Body of pancreas (tissue), 4 donors: ENCODE results near the gene GRID2.

ENCODE experiments used
- CTCF ChIP-seq, 7 experiments: fragments of 450-650 bp in 4 of 7; fragments of 200-600 bp in 3 of 7; sonication (generic) in 3 of 7; IDR thresholded peaks; one replicate each; pipeline ENCODE4 v1.5.1; 2016 to 2019; ENCODE audit warnings: antibody characterized with exemption in 7 of 7
- POLR2A ChIP-seq, 3 donors: fragments of 450-650 bp; IDR thresholded peaks; one replicate each; pipeline ENCODE4 v1.6.1; 2016; ENCODE audit warnings: antibody characterized with exemption in 3 of 3, mild to moderate bottlenecking in 2 of 3

DNA sequence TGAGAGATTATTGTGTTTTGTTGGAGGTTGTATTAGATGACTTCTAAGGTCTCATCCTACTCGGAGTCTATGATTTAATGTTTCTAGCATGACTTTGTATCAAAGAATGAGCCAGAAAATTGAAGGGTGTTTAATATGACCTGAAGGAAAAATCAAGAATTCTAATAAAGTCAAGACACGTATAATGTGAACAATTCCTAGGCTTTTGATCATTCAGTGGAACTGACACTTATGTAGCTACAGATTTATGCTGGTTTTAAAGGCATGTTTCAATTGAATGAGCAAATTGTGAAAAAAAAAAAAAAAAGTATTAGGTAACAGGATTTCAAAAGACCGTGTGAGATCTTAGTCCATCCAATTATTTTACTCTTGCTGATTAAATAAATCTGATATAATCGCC lies 64.9 kb downstream of the GRID2 start:
- no peak for TF ChIP-seq CTCF (IDR thresholded peaks at IDR 0.05)
- no peak for TF ChIP-seq POLR2A (IDR thresholded peaks at IDR 0.05)
